Activated naive CD4-positive, alpha-beta T cell treated with anti-CD3 and anti-CD28 coated beads for 36 hours (primary cell): ENCODE measurements around the gene OR10H3. TPM values are rescaled to one million over a fixed set of nuclear protein-coding genes. Genes with fewer than 3 reads are reported as not detected.
"Not testable (repeated sequence)": the region's sequence is repeated elsewhere in the genome, so short reads cannot be mapped to it uniquely, and the experiment has no call there.

Experiments used
- CTCF ChIA-PET: fragments of 350-600 bp; sonication (Branson Sonifier 250); formaldehyde crosslinking; loops from one replicate; lab custom pipeline; 2021; ENCODE audit warnings: antibody characterized with exemption; lab: Charles Lee
- DNase-seq: peaks from one replicate; pipeline ENCODE4 v3.0.0-alpha.2; 2020
- H3K27ac Mint-ChIP-seq: one replicate; pipeline ENCODE4 v1.8.0; 2021; ENCODE audit warnings: mild to moderate bottlenecking, mixed read lengths
- H3K27me3 Mint-ChIP-seq: one replicate; pipeline ENCODE4 v1.8.0; 2021; ENCODE audit warnings: low read depth, mixed read lengths
- H3K36me3 Mint-ChIP-seq: one replicate; pipeline ENCODE4 v1.8.0; 2021; ENCODE audit warnings: low read depth, mixed read lengths
- H3K4me1 Mint-ChIP-seq: one replicate; pipeline ENCODE4 v1.8.0; 2021; ENCODE audit warnings: low read depth, mixed read lengths
- H3K4me3 Mint-ChIP-seq: one replicate; pipeline ENCODE4 v1.8.0; 2021; ENCODE audit warnings: mild to moderate bottlenecking, moderate library complexity, mixed read lengths
- H3K9me3 Mint-ChIP-seq: one replicate; pipeline ENCODE4 v1.8.0; 2021; ENCODE audit warnings: mixed read lengths
- intact Hi-C: fragments of 100-400 bp; cut with micrococcal nuclease; formaldehyde crosslinking; loops from one replicate; pipeline ENCODE4 v1.15.1; 2023
- total RNA-seq, 2 experiments: library from RNA; stranded (reverse); gene quantifications; one replicate each; pipeline ENCODE4 v1.2.3, GENCODE V29; 2021

Gene OR10H3
- total RNA-seq, 2 experiments from 2014 or later, result not detected

DNA sequence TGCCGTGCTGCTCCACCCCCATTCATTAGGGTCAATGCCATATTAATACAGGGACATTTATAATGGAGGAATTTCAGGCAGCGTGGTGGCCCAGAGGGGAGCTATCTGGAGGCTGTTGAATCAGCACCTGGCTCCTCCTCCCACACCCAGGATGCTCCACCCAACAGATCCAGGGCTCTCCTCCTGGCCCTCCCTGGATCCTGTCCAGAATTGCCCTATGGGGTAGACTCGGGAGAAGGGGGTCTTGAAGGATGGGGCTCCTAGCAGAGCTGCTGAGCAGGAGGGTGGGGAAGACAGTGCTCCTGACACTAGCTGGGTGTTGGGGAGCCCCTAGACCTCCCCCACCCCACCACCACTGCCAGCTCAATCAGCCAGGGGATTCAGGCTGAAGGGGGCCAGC lies 44.4 kb downstream of the OR10H3 start:
- Mint-ChIP-seq H3K36me3 (no peaks in the 10 kb centered on the region), H3K9me3 (no peaks in the 10 kb centered on the region), H3K4me1 (peaks cover 5% of the 10 kb centered on the region), H3K27me3 (peaks cover 3% of the 10 kb centered on the region), H3K27ac (no peak overlapping the region), H3K4me3 (no peak overlapping the region)
- intact Hi-C loops, result no loop called here
- DNase-seq, result no peak
- CTCF ChIA-PET, result no interaction called here

DNA sequence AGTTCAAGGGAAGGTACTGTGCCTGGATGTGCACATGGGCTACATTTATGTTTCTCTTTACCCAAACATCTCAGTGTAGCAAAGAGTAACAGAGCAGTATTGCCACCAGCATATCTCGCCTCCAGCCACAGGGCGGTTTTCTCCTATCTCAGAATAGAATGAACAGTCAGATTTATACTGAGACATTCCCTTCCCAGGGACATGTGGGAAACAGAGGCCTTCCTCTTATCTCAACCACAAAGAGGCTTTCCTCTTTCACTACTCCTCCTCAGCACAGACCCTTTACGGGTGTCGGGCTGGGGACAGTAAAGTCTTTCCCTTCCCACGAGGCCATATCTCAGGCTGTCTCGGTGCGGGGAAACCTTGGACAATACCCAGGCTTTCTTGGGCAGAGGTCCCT lies 45.1 kb downstream of the OR10H3 start:
- H3K4me3 Mint-ChIP-seq, H3K27ac Mint-ChIP-seq, DNase-seq, intact Hi-C loops, CTCF ChIA-PET, H3K4me1 Mint-ChIP-seq, H3K27me3 Mint-ChIP-seq, H3K9me3 Mint-ChIP-seq, H3K36me3 Mint-ChIP-seq: not testable (repeated sequence)

DNA sequence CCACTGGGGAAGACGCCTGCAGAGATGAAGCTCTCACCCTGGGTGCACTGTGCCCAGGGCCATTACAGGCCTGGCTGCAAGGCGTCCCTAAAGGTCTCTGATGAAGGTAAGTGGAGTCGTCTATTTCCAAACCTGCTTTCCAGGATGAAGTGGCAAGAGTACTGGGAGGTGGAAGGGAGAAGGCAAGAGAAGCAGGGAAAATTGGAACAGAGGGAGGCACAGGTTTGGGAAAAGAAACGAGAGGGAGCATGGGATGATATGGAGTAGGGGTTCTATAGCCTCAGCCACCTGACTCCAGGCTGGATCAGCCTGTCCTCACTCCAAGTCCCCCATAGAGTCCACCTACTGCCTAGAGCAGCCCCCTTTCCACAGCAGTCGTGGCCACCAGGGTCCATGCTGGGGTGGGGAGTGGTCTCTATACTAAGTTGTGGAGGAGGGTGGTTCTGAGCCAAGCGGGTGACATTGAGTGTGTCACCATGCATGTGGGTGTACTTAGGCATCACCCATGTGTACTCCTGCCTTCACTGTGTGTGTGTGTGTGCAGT lies 49.9 kb downstream of the OR10H3 start, which contains the start of gene OR10H5:
Gene OR10H5, plus strand, starts transcription at position 51 of the 545 bp plus-strand sequence. CDS start 6,388 bp downstream, outside the sequence.
- Mint-ChIP-seq H3K27ac (no peak within 1 kb of the TSS), H3K9me3 (no peaks in the 10 kb centered on the region), H3K36me3 (no peaks in the 10 kb centered on the region), H3K27me3 (peaks cover 4% of the 10 kb centered on the region), H3K4me3 (no peak within 1 kb of the TSS), H3K4me1 (no peaks in the 10 kb centered on the region)
- intact Hi-C loops, result no loop called here
- CTCF ChIA-PET, result no interaction called here
- DNase-seq, result no peak

DNA sequence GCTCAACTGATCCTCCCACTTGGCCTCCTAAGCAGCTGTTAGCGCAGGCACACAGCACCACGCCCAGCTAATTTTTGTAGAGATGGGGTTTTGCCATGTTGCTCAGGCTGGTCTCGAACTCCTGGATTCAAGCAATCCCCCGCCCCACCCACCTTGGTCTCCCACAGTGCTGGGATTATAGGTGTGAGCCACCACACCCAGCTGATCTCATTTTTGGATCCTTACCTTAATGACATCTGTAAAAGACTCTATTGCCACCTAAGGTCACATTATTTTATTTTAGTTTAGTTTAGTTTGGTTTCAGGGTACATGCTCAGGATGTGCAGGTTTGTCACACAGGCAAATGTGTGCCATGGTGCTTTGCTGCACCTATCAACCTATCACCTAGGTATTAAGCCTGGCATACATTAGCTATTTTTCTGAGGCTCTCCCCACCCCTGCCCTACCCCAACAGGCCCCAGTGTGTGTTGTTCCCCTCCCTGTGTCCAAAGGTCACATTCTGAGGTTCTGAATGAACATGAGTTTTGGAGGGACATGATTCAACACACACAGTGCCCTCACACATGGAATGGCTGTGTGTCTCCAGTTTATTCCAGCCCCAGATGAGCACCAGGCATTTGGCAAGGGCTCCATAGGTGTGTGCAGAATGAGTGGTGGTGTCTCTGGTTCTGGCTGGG lies 50.9 kb downstream of the OR10H3 start:
- CTCF ChIA-PET, result no interaction called here
- no peak overlapping the region for H3K4me3 Mint-ChIP-seq
- intact Hi-C loops, result no loop called here
- peaks cover 4% of the 10 kb centered on the region for H3K27me3 Mint-ChIP-seq
- H3K9me3 Mint-ChIP-seq, result no peaks in the 10 kb centered on the region
- no peaks in the 10 kb centered on the region for H3K36me3 Mint-ChIP-seq
- no peak for DNase-seq
- no peaks in the 10 kb centered on the region for H3K4me1 Mint-ChIP-seq
- H3K27ac Mint-ChIP-seq, result no peak overlapping the region

DNA sequence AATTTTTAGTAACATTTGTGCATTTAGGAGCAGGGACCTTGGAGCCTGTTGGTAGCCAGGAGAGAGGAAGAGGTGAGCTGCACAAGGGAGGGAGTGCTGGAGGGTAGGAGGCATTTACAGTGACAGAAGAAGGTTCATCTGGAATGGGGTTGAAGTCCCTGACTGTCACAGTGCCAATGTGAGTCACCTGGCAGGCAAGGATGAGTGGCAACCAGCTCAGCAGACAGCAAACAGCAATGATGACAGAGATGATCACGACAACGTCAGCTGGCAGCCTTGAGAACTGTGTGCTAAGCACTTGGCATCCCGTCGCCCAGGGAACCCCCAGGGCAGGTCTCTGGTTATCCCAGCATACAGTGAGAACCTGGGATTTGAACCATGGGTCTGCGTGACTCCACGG lies 52.3 kb downstream of the OR10H3 start:
- no peaks in the 10 kb centered on the region for H3K4me1 Mint-ChIP-seq
- CTCF ChIA-PET, result no interaction called here
- H3K27ac Mint-ChIP-seq, result no peak overlapping the region
- no peak overlapping the region for H3K4me3 Mint-ChIP-seq
- peaks cover 4% of the 10 kb centered on the region for H3K27me3 Mint-ChIP-seq
- H3K36me3 Mint-ChIP-seq, result no peaks in the 10 kb centered on the region
- peak; percentile 7 for DNase-seq
- no peaks in the 10 kb centered on the region for H3K9me3 Mint-ChIP-seq
- intact Hi-C loops, result no loop called here

Other genes starting within 250 kb of the OR10H3 start
- under 1 TPM; 0.17 to 0.29 TPM for gene CYP4F22, start 229.5 kb upstream of the OR10H3 start, total RNA-seq
- not detected for gene CYP4F8, start 122.8 kb upstream of the OR10H3 start, total RNA-seq
- under 1 TPM; 0.62 to 0.76 TPM for gene CYP4F3, start 97.1 kb upstream of the OR10H3 start, total RNA-seq
- not detected for gene CYP4F12, start 64.9 kb upstream of the OR10H3 start, total RNA-seq
- gene OR10H2, start 10.0 kb upstream of the OR10H3 start, total RNA-seq, result not detected
- gene OR10H5, start 49.7 kb downstream of the OR10H3 start, total RNA-seq, result not detected
- not detected for gene OR10H1, start 77.7 kb downstream of the OR10H3 start, total RNA-seq
- under 1 TPM in 1 of 2 experiments, not detected in 1; 0.24 TPM for gene CYP4F2, start 160.1 kb downstream of the OR10H3 start, total RNA-seq
- gene CYP4F11, start 196.5 kb downstream of the OR10H3 start, total RNA-seq, result not detected
- not detected for gene OR10H4, start 211.0 kb downstream of the OR10H3 start, total RNA-seq